Measurements from ENCODE around the gene RLN3. TPM values are rescaled to one million over a fixed set of nuclear protein-coding genes. Genes with fewer than 3 reads are reported as not detected.

The RLN3 gene
- total RNA-seq, 1 donor from 2014 or later = not detected

DNA sequence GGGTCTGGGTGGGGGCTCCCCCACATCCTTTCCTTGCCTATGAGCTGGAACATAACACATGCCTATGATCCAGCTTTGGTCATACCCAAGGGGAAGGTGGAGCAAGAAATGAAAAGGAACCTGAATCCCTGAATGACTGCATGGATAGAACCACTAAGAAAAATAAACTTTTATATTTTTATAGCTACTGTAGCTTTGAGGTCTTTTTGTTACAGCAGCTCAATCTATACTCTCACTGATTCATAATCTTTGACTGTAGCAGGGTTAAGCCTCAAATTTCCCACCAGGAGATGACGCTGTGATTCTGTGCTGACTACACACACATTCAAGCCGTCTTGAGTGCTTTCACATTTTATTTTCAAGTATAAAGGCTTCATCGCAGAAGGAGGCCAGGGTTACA, 25.1 kb downstream of the RLN3 start:
- DNase-seq (ENCODE audit: low spot score) = no peak

DNA sequence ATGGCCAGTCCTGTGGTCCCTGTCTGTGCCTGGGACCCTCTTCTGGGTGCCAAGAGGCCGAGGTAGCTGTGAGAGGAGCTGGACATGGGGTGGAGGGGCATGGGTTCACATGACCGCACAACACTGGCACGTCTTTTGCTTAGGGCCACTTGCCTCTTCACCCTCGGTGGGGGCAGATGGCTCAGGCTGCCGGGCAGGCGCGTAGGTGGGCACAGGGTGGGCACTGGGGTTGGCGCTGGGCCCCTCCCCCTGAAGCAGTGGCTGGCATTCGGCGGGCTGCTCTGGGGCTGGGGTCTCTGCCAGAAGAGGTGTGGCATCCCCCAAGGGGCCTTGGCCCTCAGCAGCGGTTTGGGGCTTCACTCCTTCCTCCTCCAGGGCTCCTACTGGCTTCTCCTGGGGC, 25.6 kb downstream of the RLN3 start:
- DNase-seq (ENCODE audit: low spot score) = no peak

DNA sequence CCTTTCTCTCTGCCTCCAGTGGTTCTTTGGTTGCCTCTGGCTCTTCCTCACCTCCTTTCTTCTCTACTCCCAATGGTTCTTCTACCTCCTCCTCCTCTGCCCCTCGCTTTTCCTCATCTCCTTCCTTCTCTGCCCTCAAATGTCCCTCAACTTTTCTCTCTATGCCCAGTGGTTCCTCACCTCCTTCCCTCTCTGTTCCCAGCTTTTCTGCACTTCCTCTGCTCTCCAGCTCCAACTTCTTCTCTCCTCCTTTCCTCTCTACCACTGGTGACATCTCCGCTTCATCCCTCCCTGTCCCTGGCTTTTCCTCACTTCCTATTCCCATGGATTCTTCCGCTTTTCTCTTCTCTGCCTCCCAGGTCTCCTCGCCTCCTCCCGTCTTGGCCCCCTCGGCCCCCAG, 26.2 kb downstream of the RLN3 start:
- DNase-seq (ENCODE audit: low spot score) = no peak

DNA sequence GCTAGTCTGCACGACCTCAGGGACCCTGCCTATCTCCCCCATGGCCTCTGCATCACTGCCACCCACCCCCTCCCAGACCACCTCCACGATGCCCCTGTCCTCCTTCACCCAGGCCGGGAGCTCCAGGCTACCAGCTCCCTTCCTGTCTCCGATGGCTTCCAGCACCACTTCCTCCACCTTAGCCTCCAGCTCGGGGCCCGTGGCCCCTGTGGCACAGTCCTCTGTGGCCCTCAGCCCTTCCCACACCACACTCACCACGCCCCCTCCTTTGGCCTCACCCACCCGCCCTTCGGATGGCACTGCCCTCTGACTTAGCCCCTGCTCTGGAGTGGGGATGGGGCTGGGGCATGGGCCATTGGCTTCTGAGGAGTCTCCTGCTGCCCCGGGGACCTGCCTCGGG, 26.8 kb downstream of the RLN3 start:
- DNase-seq (ENCODE audit: low spot score) = no peak

DNA sequence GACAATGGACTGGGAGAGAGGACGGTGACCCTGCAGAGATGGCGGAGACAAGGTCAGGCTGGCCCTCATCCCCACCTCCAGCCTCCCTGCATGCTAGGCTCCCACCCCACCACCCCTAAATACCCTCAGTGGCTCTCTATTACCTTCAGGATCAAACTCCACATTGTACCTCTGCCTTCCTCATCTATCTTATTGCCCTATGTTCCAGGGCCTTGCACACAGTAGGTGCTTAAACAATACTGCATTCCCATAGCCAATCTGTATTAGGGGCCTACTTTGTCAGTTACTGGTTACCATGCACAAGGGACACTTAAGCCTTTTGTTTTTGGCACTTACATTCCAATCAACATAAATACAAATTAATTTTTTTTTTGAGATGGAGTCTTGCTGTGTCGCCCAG, 27.4 kb downstream of the RLN3 start:
- DNase-seq (ENCODE audit: low spot score) = no peak

DNA sequence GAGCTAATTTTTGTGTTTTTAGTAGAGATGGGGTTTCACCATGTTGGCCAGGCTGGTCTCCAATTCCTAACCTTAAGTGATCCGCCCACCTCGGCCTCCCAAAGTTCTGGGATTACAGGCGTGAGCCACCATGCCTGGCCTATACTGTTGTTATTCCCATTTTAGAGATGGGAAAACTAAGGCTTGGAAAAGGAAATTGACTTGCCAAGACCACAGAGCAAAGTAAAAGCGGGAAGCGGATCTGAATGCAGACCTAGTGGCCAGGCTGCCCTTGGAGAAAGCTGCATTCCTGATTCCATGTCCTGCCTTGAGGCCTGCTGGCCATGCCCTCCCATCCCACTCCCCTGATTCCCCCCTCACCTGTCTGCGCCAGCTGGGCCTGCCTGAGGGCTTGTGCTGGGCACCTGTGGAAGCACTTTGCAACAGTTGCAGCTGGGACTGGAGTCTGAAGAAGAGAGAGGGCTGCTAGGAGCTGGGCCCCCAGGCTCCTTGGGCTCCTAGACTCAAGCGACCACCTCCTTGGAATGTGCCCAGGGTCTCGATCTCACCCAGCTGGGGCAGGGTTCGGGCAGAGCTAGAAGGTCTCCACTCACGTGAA, 28.2 kb downstream of the RLN3 start:
- no peak for DNase-seq (ENCODE audit: low spot score)

DNA sequence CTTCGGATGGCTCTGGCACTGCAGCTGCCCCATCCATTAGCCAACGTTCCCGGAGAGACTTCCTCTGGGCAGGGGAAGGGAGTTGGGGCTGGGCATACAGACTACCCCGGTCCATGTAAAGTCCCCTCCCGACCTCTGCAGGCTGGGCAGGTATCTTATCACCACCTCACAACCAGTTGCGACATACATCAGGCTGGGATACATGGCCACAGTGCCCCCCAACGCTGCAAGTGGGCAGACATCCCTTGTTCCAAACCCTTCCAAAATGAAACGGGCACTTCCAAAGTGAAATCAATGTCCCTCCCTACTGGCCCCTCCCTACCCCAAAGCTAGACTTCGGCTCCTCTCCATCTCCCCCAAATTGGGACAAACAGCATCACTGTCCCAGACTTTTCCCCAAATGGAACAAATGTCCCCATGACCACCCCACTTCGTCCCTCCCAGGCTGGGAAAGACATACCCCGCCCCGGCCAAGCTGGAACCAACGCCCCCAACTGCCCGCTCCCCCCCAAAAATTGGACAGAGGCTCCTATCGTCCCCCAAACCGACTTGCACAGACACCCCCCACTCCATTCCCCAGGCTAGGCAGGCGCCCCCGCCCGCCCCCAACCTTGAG, 28.9 kb downstream of the RLN3 start:
- no peak for DNase-seq (ENCODE audit: low spot score)

DNA sequence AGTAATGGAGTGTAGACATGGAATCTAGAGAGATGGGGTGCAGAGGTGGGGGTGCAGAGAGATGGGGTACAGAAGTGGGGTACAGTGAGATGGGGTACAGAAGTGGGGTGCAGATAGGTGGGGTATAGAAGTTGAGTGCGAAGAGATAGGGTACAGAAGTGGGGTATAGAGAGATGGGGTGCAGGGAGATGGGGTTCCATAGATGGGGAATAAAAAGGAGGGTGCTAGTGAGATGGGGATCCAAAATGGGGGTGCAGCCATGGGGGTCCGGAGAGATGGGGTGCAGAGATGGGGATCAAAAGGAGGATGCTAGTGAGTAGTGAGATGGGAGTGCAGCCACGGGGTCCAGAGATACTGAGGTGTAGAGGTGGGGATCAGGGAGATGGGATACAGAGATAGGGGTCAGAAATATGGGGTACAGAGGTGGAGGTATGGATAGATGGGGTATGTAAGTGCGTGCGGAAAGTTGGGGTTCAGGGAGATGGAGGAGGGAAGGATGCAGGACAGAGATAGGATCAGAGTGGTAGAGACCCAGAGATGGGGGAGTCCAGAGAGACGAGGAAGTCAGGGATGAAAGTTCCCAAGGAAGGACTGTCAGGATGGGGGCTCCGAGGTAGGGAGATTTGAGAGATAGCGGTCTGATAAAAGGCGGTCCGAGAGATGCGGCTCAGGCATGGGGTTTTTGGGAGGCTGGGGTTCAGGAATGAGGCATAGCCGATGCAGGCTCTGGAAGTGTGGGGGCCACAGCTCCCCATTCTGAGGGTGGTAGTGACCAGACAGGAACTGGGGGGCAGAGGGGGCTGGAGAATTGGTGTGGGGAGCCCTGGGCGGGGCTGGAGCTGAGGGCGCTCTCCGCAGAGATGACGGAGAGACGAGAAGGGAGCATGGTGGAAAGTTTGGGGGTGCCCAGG, 30.5 kb downstream of the RLN3 start:
- no peak for DNase-seq (ENCODE audit: low spot score)

DNA sequence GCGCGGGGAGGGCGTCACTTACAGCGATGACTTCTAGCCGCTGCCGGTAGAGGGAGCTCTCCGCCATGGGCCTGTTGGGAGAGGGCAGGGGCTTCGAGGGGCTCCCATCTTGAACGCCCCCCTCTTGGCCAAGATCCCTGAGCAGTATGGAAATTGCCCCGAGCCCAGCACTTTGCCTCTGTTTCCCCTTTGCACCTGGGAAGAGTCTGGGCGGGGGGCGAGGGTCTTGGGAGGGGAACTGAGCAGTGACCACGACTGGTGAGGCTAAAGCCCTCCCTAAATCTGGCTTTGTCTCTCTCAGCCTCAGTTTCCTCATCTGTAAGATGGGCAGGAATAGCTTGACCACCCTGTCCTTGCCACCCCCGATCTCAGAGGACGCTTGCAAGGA, 31.1 kb downstream of the RLN3 start:
- DNase-seq (ENCODE audit: low spot score) = no peak

DNA sequence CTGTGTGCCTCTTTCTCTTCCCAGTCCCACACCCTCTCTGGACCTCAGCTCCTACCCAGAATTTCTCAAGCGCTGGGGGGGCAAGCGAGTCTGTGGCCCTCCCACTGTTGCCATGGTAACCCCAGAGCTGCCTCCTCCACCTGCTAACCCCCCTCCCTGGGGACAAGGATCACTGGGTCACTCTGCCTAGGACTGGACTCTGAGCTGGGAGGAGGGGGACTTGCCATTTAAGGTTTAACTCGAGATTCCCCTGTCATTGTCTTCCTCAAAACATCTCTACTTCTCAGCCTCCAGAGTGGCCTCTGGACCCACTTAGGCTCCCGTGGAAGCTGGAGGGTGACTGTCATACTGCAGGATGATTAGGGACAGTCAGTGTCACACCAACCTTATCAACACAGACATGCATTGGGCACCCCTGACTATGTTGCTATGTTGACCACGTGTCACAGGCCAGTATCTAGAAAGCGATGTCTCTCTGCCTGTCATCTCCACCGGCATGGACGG, 31.8 kb downstream of the RLN3 start:
- DNase-seq (ENCODE audit: low spot score) = no peak

DNA sequence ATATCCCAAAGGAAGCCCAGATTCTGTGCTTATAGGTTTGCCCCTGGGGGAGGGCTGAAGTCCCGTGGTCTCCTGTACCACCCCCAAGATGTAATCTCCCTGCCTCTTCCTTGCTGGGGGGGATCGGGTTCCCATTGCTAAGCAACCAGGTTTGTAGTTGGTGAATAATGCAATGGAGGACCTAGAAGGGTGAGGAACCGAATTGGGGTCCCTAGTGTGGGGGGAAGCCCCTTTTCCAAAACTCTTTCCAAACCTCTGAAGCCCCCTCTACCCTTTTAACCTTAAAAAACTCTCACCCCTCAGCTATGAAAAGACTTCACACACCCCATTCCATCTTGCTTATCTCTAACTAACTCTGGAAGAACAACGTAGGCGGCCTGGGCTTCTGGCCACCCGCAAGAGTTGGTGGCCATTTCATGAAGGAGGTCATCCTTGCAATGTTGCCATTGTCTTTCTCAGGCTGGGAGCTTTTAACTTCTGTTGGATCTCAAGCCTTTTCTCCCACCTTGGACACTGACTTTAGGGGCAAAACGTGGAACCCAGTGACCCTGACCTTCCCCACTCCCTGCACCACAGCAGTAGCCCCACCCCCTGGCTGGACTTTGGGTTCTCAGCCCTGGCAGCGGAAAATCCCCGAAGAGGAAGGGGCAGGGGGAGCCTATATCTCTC, 33.3 kb downstream of the RLN3 start:
- DNase-seq (ENCODE audit: low spot score) = no peak

DNA sequence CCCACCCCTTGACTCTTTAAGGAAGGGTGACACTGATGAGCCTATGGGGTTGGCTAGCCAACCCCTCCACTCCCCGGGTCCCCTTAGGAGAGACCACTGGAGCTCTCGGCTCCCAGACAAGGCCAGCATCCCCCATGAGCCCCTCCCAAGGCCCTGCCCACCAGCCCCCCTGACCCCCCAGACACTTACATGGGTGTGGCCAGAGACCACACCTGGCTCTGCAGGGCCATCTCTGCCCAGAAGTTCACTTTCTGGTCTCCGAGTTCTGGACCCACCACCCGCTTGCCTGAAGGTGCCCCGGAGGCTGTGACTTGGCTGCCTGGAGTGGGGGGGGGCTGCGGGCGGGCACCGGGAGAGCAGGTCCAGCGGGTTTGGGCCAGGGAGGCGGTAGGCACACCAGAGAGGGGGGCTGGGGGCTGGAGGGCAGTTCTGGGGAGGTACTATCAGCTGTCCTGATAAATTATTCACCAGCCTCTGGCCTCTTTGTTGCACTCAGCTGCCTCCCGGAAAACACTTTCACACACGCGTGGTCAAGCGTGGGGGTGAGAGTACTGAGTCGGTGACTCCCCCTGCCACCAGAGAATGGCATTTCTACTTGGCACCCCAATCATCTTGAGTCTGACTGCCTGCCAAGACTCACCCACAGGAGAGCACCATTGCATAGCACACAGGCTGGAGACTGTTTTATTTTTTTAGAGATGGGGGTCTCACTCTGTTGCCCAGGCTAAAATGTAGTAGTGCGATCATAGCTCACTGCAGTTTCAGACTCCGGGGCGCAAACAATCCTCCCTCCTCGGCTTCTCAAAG, 34.0 kb downstream of the RLN3 start, which contains the start of gene PALM3:
PALM3 (minus strand) TSS at position 326 of the 807 bp plus-strand sequence; CDS start at position 230, 96 bp downstream.
- no peak for DNase-seq (ENCODE audit: low spot score)

DNA sequence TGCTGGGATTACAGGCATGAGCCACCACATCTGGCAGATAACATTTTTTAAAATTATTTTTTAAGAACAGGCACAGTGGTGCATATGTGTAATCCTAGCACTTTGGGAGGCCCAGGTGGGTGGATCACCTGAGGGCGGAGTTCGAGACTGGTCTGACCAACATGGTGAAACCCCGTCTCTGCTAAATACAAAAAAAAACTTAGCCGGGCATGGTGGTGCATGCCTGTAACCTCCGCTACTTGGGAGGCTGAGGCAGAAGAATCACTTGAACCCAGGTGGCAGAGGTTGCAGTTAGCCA, 34.6 kb downstream of the RLN3 start:
- no peak for DNase-seq (ENCODE audit: low spot score)

DNA sequence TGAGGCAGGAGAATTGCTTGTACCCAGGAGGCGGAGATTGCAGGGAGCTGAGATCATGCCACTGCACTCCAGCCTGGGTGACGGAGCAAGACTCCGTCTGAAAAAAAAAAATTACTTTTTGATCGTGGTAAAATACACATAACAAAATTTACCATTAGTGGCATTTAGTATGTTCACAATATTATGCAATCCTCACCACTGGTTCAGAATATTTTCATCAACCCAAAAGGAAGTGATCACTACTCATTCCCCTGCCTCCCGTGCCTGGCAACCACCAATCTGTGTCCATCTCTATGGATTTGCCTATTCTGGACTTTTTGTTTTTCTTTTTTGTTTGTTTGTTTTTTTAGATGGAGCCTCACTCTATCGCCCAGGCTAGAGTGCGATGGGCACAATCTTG, 35.2 kb downstream of the RLN3 start:
- no peak for DNase-seq (ENCODE audit: low spot score)

DNA sequence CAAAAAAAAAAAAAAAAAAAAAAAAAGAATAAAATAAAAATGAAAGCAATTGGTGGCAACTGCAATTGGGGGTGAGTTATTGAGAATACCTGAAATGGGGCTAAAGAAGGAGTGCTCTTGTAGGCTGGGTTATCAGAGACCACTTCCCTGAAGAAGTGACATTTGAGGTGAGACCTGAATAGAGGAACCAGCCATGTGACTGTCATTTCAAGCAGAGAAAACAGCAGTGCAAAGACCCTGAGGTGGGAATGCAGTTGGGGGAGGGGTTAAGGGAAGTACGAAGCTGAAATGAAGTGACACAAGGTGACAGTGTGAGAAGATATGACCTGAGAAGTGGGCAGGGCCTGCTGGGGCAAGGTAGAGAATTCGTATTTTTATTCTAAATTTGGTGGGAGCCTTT, 38.2 kb downstream of the RLN3 start:
- DNase-seq (ENCODE audit: low spot score) = no peak

DNA sequence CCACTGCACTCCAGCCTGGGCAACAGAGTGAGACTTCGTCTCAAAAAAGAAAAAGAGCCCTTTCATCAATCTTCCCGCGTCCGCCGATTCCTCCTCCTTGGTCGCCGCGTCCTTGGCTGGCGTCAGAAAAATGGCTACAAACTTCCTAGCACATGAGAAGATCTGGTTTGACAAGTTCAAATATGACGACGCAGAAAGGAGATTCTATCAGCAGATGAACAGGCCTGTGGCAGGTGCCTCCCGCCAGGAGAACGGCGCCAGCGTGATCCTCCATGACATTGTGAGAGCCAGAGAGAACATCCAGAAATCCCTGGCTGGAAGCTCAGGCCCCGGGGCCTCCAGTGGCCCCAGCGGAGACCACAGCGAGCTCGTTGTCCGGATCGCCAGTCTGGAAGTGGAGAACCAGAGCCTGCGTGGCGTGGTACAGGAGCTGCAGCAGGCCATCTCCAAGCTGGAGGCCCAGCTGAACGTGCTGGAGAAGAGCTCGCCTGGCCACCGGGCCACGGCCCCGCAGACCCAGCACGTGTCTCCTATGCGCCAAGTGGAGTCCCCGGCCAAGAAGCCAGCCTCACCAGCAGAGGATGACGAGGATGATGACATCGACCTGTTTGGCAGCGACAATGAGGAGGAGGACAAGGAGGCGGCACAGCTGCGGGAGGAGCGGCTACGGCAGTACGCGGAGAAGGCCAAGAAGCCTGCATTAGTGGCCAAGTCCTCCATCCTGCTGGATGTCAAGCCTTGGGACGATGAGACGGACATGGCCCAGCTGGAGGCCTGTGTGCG, 42.5 kb downstream of the RLN3 start:
- no peak for DNase-seq (ENCODE audit: low spot score)

DNA sequence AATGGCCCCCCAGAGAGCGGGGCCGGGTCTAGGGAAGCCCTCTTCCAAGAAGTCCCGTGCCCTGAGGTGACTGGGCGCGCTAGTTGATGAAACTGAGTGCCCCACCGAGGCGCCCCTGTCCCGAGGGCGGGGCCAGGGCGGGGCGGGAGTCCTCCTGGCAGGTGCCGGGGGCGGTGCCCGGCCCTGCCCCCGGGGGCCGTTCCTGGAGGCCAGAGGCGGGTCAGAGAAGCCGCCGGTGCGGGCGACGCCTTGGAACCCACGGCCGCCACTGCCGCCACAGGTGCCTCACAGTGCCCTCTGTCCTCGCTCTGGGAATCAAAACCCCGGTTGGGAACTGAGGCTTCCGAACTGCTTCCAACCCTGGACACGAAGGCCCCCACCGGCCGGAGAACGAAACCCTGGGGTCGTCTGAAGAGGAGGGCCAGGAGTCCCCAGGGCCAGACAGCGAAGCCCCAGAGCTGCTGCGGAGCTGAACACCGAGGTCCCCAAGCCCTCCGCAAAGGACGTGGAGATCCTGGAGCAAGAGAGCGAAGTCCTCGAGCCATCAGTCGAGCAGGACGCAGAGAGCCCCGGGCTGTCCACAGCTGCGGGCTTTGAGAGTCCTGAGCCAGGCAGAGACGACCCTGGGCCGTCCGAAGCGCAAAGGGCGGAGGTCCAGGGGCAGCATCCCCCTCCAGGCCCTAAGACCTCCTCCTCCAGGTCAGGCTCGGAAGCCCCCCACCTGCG, 44.8 kb downstream of the RLN3 start, which contains the start of gene MISP3:
MISP3 (plus strand) TSS at position 252 of the 726 bp plus-strand sequence. CDS start 524 bp downstream, outside the sequence.
- no peak for DNase-seq (ENCODE audit: low spot score)

DNA sequence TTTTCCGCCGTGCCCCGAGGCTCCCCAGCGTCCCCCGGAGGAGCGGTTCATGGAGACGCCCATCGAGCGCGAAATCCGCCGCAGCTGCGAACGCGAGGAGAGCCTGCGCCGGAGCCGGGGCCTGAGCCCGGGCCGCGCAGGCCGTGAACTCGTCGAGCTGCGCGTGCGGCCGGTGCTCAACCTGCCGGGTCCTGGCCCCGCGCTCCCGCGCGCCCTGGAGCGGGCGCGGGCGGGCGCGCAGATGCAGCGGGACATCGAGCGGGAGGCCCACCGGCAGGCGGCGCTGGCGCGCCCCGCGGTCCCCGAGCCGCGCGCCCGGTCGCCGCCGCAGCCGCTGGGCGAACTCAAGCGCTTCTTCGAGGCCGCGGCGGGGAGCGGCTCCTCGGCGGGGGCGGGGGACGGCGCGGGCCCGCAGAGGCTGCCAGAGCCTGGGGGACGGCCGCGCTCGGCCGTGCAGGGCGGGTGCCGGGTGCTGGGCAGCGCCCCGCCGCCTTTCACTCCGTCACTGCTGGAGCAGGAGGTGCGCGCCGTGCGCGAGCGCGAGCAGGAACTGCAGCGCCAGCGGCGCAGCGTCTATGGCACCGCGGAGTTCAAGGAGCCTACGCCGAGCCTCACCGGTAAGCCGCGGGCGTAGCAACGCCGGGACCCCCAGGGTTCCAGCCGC, 45.4 kb downstream of the RLN3 start:
- no peak for DNase-seq (ENCODE audit: low spot score)
